ENCODE data around the gene KAZN.

Gene KAZN

GRCh38 chr1:14939527-14940284 is 341.2 kb downstream of the KAZN start:
- DNase-seq (ENCODE audit: low read depth), result no peak
- no peak overlapping the region for H3K4me3 ChIP-seq (ENCODE audit: low read depth, low read length)
- no peak for TF ChIP-seq CTCF (IDR thresholded peaks at IDR 0.05; ENCODE audit: low read depth, low read length, missing control alignments)

- TF ChIP-seq CTCF (IDR thresholded peaks at IDR 0.05; ENCODE audit: low read depth, low read length, missing control alignments), result no peak
- no peak overlapping the region for H3K4me3 ChIP-seq (ENCODE audit: low read depth, low read length)
- no peak for DNase-seq (ENCODE audit: low read depth)
Measured at GRCh38 chr1:14940285-14940870, 341.9 kb downstream of the KAZN start.

GRCh38 chr1:14941864-14942263 is 343.4 kb downstream of the KAZN start:
- H3K4me3 ChIP-seq (ENCODE audit: low read depth, low read length), result no peak overlapping the region
- no peak for DNase-seq (ENCODE audit: low read depth)
- TF ChIP-seq CTCF (IDR thresholded peaks at IDR 0.05; ENCODE audit: low read depth, low read length, missing control alignments), result no peak

- no peak overlapping the region for H3K4me3 ChIP-seq (ENCODE audit: low read depth, low read length)
- no peak for DNase-seq (ENCODE audit: low read depth)
- TF ChIP-seq CTCF (IDR thresholded peaks at IDR 0.05; ENCODE audit: low read depth, low read length, missing control alignments), result no peak
Measured at GRCh38 chr1:14944471-14944985, 346.0 kb downstream of the KAZN start.

GRCh38 chr1:14945132-14946010 is 346.9 kb downstream of the KAZN start:
- TF ChIP-seq CTCF (IDR thresholded peaks at IDR 0.05; ENCODE audit: low read depth, low read length, missing control alignments), result no peak
- no peak overlapping the region for H3K4me3 ChIP-seq (ENCODE audit: low read depth, low read length)

GRCh38 chr1:14946011-14946359 is 347.5 kb downstream of the KAZN start:
- no peak for TF ChIP-seq CTCF (IDR thresholded peaks at IDR 0.05; ENCODE audit: low read depth, low read length, missing control alignments)
- DNase-seq (ENCODE audit: low read depth), result no peak
- no peak overlapping the region for H3K4me3 ChIP-seq (ENCODE audit: low read depth, low read length)

More at GRCh38 chr1:14945132-14946010, 346.9 kb downstream of the KAZN start:
- no peak for DNase-seq (ENCODE audit: low read depth)

Data from GM12864 (cell line).